HL-60/S4 treated with retinoic acid at 250 ng/mL for 4 days and 3 days (cell line): Measurements from ENCODE around the gene ORC3.
"Not testable (repeated sequence)": the region's sequence is repeated elsewhere in the genome, so short reads cannot be mapped to it uniquely, and the experiment has no call there.

Experiments used
- in situ Hi-C: fragments of 300-500 bp; cut with MboI; formaldehyde crosslinking; loops from 2 replicates; pipeline ENCODE4 v1.7.0; 2022; ENCODE audit warnings: low sequenced_read_pairs

Gene ORC3

DNA sequence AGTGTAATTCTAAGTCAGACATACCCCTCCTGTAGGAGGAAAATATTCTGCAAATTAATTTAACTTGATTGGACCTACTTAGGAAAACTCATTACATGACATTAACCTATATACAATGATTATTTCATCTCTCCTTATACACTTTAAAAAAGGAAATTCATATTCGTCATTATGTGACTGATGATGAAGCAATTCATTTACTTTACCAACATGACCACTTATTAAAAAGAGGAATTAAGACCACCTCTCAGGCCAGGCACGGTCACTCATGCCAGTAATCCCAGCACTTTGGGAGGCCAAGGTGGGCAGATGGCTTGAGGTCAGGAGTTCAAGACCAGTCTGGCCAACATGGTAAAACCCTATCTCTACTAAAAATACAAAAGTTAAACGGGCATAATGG is 100.5 kb downstream of the ORC3 start:
- in situ Hi-C loops: no loop called here

DNA sequence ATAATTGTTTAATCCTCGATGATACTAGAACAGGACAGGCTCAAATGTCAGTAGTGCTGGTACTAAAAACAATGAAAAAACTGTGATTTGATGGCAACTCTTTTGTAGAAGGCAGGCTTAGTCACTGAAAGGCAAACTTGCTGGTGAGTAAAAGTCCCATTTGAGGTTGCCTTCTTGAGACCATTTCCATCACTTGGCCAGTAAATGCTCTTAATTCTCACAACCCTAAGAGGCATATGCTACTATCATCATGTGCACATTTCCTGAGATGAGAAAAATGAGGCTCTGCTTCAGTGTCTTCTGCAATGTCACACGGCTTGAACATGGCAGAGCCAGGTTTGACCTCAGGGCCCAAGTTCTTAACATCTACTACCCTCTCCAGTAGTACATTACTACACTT is 102.2 kb downstream of the ORC3 start:
- in situ Hi-C loops: no loop called here

DNA sequence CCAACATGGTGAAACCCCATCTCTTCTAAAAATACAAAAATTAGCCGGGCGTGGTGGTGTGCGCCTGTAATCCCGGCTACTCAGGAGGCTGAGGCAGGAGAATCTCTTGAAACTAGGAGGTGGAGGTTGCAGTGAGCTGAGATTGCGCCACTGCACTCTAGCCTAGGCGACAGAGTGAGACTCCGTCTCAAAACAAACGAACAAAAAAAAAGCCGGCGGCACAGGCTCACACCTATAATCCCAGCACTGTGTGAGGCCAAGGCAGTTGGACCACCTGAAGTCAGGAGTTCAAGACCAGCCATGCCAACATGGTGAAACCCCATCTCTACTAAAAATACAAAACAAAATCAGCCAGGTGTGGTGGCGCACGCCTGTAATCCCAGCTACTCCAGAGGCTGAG is 106.9 kb downstream of the ORC3 start:
- in situ Hi-C loops: not testable (repeated sequence)

DNA sequence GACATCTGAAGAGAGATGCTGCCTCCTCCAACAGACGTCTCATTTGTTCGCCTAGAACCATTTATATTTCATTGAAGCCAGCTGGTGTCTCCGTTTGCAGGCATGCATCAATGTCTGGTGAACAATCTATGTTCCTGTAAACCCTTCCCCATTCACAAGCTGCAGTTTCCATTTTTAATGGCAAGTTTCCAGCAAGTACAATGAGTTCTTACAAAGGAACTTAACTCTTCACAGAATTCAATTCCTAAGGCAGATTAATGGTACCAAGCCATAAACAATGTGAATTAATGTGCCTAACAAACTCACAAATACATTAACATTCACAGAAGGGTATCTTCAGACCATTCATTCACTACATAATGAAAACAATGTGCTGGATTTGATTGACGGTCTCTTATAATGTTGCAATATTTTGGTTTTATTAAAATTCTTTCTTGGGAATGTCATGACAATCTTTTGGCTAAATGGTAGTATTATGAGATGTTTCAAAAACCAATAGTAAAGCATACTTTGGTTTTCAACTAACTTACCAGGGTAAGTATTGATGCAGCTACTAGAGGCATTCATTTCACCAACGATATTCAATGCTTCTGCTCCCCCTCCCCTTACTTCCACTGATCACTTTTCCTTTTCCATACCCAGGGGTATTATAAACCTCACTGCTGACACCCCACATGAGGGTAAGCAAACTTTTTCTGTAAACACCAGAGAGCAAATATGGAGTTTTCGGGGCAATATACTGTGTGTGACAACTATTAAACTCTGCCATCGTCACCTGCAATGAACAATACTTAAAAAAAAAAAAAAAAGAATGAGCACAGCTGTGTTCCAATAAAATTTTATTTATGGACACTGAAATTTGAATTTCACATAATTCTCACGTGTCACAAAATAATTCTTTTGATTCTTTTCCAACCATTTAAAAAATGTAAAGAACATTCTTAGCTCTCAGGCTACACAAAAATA is 107.9 kb downstream of the ORC3 start:
- in situ Hi-C loops: no loop called here

DNA sequence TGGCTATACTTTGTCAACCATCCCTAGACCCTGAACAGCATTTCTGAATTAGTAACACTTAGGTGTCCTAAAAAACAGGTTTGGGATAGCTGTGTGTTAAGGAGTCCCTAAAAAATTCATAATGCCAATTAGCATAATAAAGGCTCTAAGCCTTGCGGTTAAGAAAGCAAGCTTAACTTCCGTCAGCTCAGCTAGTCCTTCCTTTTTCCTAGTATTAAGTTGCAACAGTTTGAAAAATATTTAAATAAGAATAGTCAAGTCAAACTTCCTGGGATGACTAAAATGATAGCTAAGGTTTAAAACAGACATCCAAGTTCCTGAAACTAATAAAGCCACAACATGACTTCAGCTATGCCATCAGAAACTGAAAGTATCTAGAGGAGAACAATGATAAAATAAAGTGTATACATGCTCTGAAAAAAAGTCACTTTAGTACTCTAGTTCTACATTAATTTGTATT is 108.6 kb downstream of the ORC3 start:
- in situ Hi-C loops: no loop called here

DNA sequence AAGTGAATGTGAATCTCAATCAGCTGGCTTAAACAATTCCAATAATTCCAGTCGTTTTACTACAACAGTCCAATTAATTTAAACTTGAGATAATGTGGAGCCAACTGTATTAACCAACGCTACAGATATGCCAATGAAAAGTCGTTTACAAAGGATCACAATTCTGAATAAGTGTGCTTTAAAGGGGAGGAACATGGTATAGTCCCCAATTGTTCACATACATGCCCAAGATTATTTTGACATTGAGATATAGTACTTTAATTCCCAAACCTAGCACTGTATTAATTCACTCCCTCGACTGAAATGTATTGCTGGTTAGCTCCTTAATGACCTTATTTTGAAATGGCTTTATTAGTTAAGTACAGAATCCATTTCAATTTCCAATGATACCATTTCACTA is 109.6 kb downstream of the ORC3 start:
- in situ Hi-C loops: no loop called here

DNA sequence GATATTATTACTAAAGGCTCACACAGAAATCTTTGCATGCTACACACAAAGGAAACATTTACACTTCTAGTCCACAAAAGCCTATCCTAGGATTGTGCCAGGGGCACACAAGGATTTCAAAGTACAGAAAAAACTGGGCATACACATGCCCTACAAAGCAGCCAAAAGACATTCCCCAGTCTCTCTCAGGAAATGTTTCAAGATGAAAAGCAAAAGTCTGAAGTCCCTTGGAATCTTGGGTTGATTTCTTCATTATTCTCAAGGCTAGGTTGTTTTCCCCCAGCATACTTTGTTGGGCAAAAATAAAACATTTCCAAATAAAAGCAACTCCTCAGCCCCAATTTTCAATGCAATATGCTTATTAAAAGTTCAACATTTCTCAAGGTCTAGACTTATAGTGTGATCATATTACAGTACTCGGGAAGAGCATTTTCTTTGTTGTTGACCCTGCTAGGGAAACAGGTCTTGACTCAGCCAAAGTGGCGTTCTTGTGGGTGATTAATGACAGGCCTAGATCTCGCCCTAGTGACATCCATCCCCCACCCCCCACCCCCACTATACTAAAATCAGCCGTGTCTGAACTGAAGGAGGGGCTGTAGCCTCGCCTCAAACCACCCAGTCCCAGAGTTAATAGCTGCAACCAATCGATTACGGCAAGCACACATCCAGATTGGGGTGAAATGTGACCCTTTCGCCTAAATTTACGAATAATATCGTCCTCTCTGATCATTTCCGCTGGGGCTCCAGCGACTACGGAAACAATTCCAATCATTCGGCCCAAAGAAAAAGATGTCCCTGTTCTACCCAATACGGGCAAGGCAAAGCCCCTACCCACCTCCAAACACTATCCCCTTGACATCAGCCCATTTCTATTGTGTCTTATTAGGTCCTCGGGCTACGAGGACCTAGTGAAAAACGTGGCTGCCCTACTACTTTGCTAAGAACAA is 110.7 kb downstream of the ORC3 start:
- in situ Hi-C loops: no loop called here

DNA sequence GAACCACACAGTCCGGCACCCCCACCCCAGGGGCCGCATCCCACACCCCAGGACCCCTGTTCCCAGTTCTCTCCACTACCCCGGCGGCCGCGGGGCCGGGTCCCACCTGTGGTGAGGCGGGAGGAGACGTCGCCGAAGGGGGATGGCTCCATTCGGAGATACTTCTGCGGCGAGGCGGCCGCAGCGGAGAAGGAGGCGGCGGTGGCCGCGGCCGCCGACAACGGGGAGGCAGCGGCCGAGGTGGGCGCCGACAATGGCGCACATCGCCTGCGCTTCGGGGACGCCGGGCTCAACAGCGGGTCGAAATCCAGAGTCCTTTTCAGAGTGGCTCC is 111.4 kb downstream of the ORC3 start:
- in situ Hi-C loops: no loop called here

DNA sequence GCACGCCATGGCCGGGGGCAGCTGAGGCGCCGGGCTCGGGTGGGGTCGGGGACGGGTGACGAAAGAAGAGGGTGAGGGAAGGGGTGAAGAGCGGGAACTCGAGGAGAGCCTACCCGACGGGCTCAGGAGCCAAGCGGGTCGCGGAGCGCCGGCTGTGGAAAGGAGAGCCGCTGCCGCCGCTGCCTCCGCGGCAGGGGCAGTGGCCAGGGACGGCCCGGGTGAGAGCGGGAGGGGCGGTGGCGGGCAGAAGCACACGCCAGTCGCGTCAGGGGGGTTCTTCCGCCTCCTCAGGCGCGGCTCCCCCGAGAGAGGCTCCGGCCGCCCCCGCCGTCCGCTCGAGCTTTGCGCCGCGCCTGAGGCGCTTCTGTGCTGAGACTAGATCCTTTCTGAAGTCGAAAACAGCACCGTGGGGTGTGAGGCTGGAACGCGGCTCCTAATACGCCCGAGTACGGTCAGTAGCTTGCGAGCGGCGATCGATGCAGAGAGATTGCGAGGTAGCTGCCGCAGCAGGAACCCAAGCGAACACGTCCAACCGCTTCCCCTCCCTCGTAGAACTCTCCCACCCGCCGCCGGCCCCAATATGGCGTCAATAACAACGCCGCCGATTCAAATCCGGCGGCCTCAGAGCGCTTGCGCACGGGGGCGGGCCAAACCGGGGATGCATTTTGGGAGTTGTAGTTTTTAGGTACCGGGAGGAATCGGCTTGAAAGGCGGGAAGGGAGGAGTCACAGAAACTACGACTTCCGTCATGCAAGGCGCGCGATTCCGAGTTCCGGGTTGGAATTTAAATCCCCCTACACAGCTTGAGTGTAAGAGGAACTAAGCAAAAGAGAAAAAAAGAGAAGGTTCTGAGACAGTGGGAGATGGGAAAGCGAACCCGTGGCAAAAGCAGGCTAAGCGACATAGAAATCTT is 112.0 kb downstream of the ORC3 start, which contains the start of gene AKIRIN2:
Gene AKIRIN2 (minus strand): TSS at position 558 of the 913 bp plus-strand sequence. CDS start 549 bp downstream, at position 9.
- in situ Hi-C loops: no loop called here

DNA sequence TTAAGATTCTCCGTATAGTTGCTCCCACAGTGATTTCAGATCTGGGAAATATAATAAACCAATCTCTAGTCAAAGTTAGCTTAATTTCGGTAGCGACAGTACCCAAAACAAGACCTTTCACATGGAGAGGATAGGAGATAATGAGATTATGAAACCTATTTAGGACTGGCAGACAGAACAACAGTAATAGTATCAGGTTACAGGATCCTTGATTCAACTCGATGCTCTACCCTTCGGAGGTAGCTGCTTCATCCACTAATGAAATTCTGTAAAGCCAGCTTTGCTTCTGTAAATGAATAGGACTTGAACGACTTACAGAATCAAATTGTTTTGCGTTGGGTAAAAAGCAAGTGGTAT is 112.6 kb downstream of the ORC3 start:
- in situ Hi-C loops: no loop called here

DNA sequence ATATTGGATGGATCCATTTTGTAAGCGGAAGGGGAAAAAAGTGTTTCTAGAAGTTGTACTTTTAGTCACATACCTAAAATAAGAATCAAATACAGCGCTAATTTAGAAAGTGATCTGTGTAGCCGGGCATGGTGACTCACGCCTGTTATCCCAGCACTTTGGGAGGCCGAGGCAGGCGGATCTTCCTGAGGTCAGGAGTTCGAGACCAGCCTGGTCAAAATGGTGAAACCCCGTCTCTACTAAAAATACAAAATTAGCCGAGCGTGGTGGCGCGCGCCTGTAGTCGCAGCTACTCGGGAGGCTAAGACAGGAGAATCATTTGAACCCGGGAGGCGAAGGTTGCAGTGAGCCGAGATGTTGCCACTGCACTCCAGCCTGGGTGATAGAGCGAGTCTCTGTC is 113.1 kb downstream of the ORC3 start:
- in situ Hi-C loops: not testable (repeated sequence)

DNA sequence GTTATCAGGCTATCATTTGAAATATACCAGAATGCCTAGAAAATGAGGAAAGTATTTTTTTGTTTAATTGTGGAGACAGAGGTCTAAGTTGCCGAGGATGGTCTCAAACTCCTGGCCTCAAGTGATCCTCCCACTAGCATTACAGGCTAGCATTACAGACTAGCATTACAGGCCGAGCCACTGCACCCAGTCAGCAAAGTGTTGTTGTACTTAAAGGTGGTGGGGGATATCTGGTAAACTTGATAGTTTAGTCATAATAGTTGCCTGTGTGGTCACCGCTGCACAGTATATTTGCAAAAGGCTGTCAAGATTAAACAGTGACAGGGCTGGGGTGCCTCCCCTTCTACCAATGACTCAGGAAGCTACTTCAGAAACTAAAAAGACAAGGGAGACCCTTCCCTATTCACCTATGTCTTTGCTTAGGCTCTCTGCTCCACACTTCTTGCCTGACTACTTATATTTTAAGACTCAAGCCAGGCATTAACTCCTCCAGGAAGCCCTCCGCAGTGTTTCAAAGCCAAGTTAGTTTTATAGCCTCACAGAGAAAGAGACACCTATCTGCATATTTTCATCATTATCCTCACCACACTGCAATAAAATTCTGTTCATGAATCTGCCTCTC is 115.2 kb downstream of the ORC3 start:
- in situ Hi-C loops: no loop called here

DNA sequence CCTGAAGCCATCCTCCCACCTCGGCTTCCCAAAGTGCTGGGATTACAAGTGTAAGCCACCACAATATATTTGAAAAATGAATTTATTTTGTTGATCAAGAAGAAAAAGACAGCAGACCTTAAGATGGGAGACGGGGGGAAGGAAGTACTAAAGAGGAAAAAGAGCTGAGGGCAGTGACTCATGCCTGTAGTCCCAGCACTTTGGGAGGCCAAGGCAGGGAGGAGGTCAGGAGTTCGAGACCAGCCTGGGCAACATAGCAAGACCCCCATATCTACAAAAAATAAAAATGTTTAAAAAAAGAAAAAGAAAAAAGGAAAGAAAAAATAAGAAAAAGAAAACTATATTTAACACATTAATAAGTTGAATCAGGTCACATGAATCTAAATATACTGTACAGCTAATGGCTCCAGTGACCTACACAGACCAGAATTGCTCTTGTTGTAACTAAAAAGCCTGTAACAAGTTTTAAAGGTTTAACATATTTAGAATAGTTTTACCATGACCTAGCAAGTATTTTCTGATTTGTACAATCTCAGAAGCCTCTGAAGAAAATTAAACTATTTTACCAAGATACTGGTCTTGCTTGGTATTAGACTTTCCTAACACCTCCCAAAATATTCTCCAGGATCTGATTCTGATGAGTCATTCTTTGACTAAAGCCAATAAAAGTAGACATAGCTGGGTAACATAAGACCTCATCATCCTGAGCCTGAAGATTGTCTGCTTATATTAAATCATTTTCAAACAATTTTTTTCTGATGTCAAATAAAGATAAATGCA is 116.4 kb downstream of the ORC3 start:
- in situ Hi-C loops: no loop called here

DNA sequence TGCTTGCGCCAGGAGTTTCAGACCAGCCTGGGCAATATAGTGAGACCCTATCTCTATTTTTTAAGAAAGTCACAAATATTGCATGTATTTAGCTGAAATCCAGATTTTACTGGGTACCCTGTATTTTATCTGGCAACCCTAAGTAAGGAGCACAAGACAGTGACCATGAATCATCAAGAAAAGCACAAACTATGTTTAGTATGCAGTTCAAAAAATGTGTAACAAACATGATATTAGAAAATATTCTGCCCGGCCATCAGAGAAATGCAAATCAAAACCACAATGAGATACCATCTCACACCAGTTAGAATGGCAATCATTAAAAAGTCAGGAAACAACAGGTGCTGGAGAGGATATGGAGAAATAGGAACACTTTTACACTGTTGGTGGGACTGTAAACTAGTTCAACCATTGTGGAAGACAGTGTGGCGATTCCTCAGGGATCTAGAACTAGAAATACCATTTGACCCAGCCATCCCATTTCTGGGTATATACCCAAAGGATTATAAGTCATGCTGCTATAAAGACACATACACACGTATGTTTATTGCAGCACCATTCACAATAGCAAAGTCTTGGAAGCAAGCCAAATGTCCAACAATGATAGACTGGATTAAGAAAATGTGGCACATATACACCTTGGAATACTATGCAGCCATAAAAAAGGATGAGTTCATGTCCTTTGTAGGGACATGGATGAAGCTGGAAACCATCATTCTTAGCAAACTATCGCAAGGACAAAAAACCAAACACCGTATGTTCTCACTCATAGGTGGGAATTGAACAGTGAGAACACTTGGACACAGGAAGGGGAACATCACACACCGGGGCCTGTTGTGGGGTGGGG is 118.9 kb downstream of the ORC3 start:
- in situ Hi-C loops: not testable (repeated sequence)

DNA sequence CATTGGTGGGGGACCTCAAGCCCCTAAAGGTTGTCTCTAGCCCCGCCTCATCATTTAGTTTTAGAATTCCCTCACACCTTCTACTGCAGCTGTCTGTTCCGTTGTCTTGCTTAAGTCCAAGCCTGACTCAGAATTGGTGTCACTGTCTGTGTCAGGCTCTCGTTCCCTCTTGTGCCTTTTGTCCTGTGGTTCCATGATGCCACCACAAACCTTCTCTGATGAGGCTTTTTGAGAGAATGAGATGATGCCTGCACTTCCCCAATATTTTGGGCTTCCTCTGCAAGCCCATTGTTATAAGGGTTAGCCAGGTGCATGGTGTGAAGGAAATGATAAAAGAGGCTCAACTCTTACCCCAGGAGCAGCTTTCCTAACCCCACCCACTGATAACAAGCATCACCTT is 120.2 kb downstream of the ORC3 start:
- in situ Hi-C loops: no loop called here

DNA sequence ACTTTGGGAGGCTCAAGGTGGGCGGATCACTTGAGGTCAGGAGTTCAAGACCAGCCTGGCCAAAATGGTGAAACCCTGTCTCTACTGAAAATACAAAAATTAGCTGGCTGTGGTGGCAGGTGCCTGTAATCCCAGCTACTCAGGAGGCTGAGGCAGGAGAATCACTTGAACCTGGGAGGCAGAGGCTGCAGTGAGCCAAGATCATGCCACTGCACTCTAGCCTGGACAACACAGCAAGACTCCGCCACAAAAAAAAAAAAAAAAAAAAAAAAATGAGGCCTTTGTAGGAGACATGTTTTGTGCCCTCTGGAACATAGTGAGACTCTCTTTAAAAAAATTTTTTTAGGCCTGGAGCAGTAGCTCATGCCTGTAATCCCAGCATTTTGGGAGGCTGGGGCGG is 122.8 kb downstream of the ORC3 start:
- in situ Hi-C loops: not testable (repeated sequence)

DNA sequence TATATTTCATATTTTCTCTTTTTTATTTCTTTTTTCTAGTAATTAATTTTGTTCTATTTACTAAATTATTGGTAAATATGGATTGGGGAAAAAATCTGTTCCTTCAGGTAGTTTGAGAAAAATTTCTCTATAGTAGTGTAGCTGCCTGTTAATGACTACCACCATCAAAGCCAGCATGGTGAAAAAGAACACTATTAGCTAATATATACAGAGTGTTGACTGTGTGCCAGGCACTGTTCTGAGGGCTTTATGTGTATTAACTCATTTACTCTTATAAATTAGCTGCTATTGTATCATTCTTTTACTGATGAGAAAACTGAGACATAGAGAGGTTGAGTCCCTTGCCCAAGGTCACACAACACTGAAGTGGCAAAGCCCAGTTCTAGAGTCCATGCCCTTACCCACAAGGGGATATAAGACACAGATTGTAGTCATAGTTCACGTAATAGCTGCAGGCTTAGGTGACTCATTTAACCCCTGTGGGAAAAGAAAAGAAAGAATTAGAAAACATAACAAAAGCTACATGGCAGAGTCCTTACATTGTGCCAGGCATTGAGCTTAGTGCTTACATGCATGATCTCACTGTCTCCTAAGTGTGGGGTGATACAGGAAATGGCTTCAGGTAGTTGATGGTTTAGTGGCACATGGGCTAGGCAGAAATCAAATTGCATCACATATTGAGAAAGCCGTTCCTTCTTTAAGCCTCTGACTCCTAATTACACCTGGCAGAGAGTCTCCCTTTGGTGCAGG is 124.3 kb downstream of the ORC3 start:
- in situ Hi-C loops: no loop called here
